Progenitor cell of endocrine pancreas (in vitro differentiated cells): ENCODE measurements around the gene CBFA2T3. TPM values are rescaled to one million over a fixed set of nuclear protein-coding genes. Genes with fewer than 3 reads are reported as not detected.

Source experiments
- DNase-seq: peaks from one replicate; pipeline ENCODE4 v3.0.0; 2021; ENCODE audit warnings: low spot score; ENCODE audit not compliant: unreplicated experiment
- H3K27ac Mint-ChIP-seq: 2 replicates; pipeline ENCODE4 v1.8.0; 2021; ENCODE audit warnings: mild to moderate bottlenecking, moderate library complexity, mixed read lengths
- H3K27me3 Mint-ChIP-seq: 2 replicates; pipeline ENCODE4 v1.8.0; 2021; ENCODE audit warnings: mixed read lengths
- H3K36me3 Mint-ChIP-seq: 2 replicates; pipeline ENCODE4 v1.8.0; 2022; ENCODE audit warnings: mixed read lengths; ENCODE audit not compliant: insufficient read depth
- H3K4me1 Mint-ChIP-seq: 2 replicates; pipeline ENCODE4 v1.8.0; 2021; ENCODE audit warnings: low read depth, mixed read lengths
- H3K4me3 Mint-ChIP-seq: 2 replicates; pipeline ENCODE4 v1.8.0; 2021; ENCODE audit warnings: low read depth, mild to moderate bottlenecking, moderate library complexity, mixed read lengths
- H3K9me3 Mint-ChIP-seq: 2 replicates; pipeline ENCODE4 v1.8.0; 2021; ENCODE audit warnings: low read depth, mixed read lengths
- total RNA-seq: library from RNA; stranded (reverse); gene quantifications from 2 replicates; pipeline ENCODE4 v1.2.1, GENCODE V29; 2021
- TF ChIP-seq, protein P1 (sequence below): fragments of 200-600 bp; sonication (generic); IDR thresholded peaks from one replicate; pipeline ENCODE4 v1.5.0; 2021; ENCODE audit warnings: antibody characterized with exemption, mild to moderate bottlenecking; ENCODE audit not compliant: unreplicated experiment

Gene CBFA2T3
- total RNA-seq, 1 donor from 2014 or later: 12.9 TPM

DNA sequence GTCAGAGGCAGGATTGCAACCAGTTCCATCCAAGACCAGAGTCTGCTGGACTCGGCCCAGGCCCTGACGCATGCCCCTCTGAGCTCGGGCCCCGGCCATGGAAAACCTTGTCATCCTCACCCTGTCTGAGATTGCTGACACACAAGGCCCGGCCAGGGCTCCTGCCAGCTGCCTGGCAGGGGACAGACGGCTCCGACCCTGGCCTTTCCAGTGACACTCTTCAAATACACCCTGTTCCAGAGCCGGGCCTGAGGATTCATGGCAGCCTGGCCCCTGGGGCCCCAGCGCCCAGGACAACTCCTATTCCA is 107.4 kb downstream of the CBFA2T3 start:
- Mint-ChIP-seq H3K4me3 (no peak overlapping the region), H3K4me1 (no peaks in the 10 kb centered on the region), H3K36me3 (no peaks in the 10 kb centered on the region), H3K27ac (no peak overlapping the region), H3K27me3 (peaks cover 3% of the 10 kb centered on the region), H3K9me3 (no peaks in the 10 kb centered on the region)
- no peak for DNase-seq
- TF ChIP-seq, protein P1, sequence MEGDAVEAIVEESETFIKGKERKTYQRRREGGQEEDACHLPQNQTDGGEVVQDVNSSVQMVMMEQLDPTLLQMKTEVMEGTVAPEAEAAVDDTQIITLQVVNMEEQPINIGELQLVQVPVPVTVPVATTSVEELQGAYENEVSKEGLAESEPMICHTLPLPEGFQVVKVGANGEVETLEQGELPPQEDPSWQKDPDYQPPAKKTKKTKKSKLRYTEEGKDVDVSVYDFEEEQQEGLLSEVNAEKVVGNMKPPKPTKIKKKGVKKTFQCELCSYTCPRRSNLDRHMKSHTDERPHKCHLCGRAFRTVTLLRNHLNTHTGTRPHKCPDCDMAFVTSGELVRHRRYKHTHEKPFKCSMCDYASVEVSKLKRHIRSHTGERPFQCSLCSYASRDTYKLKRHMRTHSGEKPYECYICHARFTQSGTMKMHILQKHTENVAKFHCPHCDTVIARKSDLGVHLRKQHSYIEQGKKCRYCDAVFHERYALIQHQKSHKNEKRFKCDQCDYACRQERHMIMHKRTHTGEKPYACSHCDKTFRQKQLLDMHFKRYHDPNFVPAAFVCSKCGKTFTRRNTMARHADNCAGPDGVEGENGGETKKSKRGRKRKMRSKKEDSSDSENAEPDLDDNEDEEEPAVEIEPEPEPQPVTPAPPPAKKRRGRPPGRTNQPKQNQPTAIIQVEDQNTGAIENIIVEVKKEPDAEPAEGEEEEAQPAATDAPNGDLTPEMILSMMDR: no peak

DNA sequence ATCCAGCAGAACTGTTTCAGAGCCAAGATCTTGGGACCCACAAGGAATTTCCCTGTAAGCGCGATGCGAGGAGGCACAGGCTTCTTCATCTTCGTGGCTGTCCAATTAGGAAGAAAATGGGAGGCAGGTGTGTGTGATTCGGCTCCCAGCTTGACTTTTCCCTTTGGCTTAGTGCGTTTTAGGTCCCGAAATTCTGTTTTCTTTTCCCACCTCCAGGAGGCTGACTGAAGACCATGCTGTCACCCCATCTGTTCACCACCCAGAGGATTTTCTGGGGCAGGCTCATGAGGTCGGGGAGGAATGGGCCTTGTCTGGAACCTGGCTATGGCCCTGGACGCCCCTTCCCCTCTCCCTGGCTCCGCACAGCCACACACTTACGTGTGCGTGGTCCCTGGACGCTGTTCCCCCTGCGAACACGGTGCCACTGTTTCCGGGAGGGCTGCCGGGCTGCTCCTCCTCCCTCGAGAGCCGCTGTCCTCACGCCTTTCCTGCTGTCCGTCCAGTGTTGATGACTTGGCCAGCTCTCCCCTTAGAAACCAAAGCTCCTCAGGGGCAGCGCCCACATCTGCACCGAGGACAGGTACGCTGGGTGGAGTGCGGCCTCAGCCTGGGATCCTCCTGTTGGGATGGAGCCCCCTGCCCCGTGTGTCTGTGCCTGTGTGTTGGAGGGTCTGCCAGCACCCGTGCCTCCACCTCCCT is 107.9 kb downstream of the CBFA2T3 start:
- no peaks in the 10 kb centered on the region for H3K9me3 Mint-ChIP-seq
- no peaks in the 10 kb centered on the region for H3K36me3 Mint-ChIP-seq
- H3K4me1 Mint-ChIP-seq: no peaks in the 10 kb centered on the region
- H3K27me3 Mint-ChIP-seq: peaks cover 3% of the 10 kb centered on the region
- TF ChIP-seq, protein P1: no peak
- no peak for DNase-seq
- H3K27ac Mint-ChIP-seq: no peak overlapping the region
- no peak overlapping the region for H3K4me3 Mint-ChIP-seq

DNA sequence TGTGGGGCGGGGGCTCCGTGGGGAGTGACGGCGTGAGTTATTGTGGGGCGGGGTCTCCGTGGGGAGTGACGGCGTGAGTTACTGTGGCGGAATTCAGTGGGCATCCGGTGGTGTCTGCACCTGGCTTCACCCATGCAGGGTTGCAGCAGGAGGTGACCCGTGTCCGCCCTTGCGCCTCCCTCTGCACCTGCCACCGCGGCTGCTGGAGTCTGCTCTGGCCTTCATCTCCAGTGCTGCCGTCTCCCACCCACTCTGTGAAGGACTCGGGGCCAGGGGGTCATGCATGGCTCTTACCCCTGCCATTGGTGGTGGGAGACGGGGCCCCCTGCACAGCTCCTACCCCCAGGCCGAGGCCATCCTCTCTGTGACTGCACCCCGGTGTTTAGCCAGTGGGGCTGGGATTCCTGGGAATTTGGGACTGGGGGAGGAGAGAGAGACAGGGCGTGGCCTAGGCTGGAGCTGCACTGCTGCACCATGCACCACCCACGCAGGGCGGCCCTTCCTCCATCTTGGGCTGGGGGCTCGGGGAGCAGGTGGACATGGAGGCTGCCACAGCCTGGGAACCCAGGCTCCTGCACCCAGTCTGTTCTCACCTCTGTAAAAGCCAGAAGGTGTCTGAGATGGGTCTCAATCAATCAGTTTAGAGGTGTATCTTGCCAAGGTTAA is 109.3 kb downstream of the CBFA2T3 start:
- TF ChIP-seq, protein P1: no peak
- Mint-ChIP-seq H3K27me3 (peaks cover 3% of the 10 kb centered on the region), H3K36me3 (no peaks in the 10 kb centered on the region), H3K4me1 (no peaks in the 10 kb centered on the region), H3K9me3 (no peaks in the 10 kb centered on the region), H3K27ac (no peak overlapping the region), H3K4me3 (no peak overlapping the region)
- DNase-seq: no peak

- DNase-seq: no peak
Measured at GRCh38 chr16:88866151-88866920, 110.7 kb downstream of the CBFA2T3 start, which contains the start of gene PABPN1L. PABPN1L (minus strand) TSS chr16:88866660; CDS start chr16:88866606, 54 bp downstream.

DNA sequence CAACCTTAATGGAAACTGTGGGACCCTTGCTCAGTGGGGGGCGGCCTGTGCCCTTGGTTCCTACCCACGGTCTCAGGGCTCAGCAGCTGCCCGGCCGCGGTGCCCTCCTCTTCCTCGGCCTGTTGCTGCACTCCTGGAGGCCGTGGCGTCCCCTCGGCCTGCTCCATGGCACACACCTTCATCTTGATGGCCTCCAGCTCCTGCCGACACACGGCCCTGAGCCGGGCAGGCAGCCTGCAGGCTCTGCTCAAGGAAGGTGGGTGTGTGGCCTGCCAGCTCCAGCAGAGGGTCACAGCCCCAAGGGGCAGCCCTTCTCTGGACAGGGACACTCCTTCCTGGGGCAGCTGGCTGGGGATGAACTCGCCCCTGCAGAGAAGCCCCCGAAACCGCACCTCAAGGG is 111.3 kb downstream of the CBFA2T3 start:
- H3K4me3 Mint-ChIP-seq: no peak overlapping the region
- DNase-seq: no peak

More at GRCh38 chr16:88866151-88866920, 110.7 kb downstream of the CBFA2T3 start, which contains the start of gene PABPN1L:
- no peaks in the 10 kb centered on the region for H3K4me1 Mint-ChIP-seq
- H3K27me3 Mint-ChIP-seq: peaks cover 3% of the 10 kb centered on the region
- no peak within 1 kb of the TSS for H3K4me3 Mint-ChIP-seq
- TF ChIP-seq, protein P1: no peak
- H3K36me3 Mint-ChIP-seq: peaks cover 1% of the 10 kb centered on the region
- H3K9me3 Mint-ChIP-seq: no peaks in the 10 kb centered on the region
- H3K27ac Mint-ChIP-seq: no peak within 1 kb of the TSS

More for the DNA sequence above, 111.3 kb downstream of the CBFA2T3 start:
- Mint-ChIP-seq H3K4me1 (no peaks in the 10 kb centered on the region), H3K27me3 (peaks cover 2% of the 10 kb centered on the region), H3K36me3 (peaks cover 1% of the 10 kb centered on the region), H3K9me3 (no peaks in the 10 kb centered on the region), H3K27ac (no peak overlapping the region)
- TF ChIP-seq, protein P1: no peak
